Muscle layer of colon (tissue), 2 donors: ENCODE data around the gene MTHFD1L.

ENCODE experiments used
- H3K27ac ChIP-seq: one replicate; pipeline ENCODE4 v1.7.0; 2013; ENCODE audit warnings: low read depth, mild to moderate bottlenecking, low read length, moderate library complexity
- H3K27me3 ChIP-seq, 2 donors: one replicate each; pipeline ENCODE4 v1.7.0; 2013; ENCODE audit warnings: low read length in 2 of 2, mild to moderate bottlenecking in 2 of 2; ENCODE audit not compliant: insufficient read depth in 2 of 2, control insufficient read depth in 1 of 2
- H3K36me3 ChIP-seq: one replicate; pipeline ENCODE4 v1.7.0; 2013; ENCODE audit warnings: mild to moderate bottlenecking, low read length; ENCODE audit not compliant: insufficient read depth
- H3K4me1 ChIP-seq: one replicate; pipeline ENCODE4 v1.7.0; 2013; ENCODE audit warnings: mild to moderate bottlenecking, low read length; ENCODE audit not compliant: insufficient read depth
- H3K4me3 ChIP-seq, 2 donors: one replicate each; pipeline ENCODE4 v1.7.0; 2013; ENCODE audit warnings: low read length in 2 of 2, low read depth in 1 of 2, mild to moderate bottlenecking in 1 of 2, moderate library complexity in 1 of 2
- H3K9ac ChIP-seq: one replicate; pipeline ENCODE4 v1.7.0; 2013; ENCODE audit warnings: low read length
- H3K9me3 ChIP-seq: one replicate; pipeline ENCODE4 v1.7.0; 2013; ENCODE audit warnings: mild to moderate bottlenecking, low read length
- donor health status: abdominal sarcoma.
- donor health status: Adenocarcinoma of cecum.

The MTHFD1L gene

DNA sequence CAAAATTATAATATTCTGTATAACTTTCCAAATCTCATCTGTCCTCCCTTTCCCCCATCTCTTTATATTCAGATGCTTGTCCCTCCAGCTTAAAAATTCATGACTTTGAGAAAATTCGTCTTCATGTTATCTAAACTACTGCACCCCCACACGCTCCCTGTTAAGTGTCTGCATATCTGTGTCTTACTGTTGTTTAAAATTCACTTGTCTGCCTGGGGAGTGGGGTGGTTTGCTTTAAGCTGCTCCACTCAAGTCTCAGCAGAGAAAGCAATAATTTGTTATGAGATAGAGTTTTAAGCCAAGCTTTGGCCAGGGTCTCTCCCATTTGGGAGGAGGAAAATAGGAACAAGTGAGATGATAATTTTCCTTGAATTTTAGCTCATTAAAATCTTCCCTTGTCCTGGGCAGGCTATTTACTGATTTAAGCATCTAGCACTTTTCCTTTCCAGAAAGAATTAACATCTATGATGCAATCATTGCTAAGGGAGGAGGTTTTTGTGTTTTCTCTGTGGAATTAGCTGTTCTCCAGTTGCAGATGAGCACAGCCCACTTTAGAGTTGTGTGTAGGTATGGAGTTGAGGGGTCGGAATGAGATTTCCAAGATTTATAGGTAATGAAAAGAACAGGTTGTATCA lies 36.8 kb downstream of the MTHFD1L start:
- Histone ChIP-seq H3K4me1 (peaks cover 23% of the 10 kb centered on the region), H3K36me3 (no peaks in the 10 kb centered on the region), H3K27me3 (no peaks in the 10 kb centered on the region), H3K9ac (no peak overlapping the region), H3K9me3 (no peaks in the 10 kb centered on the region), H3K4me3 (no peak overlapping the region), H3K27ac (no peak overlapping the region)

DNA sequence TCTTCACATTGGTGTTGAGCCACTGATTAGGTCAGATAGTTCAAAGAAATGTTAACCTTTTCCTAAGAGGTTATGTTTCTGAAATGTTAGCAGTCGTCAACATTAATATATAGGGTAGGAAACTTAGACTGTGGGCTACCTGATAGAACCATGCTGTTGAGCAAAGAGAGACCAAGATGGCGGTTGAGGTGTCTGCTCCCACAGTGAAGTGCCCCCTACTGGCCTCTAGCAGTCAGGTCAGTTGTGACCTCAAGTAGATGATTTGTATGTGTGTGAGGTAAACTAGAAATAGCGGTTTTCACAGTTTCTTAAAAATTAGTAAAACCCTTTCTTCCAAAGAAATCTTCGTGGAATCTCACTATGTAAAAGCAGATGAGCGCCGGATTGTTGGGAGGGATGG lies 40.3 kb downstream of the MTHFD1L start:
- Histone ChIP-seq H3K9me3 (no peaks in the 10 kb centered on the region), H3K4me3 (no peak overlapping the region)

DNA sequence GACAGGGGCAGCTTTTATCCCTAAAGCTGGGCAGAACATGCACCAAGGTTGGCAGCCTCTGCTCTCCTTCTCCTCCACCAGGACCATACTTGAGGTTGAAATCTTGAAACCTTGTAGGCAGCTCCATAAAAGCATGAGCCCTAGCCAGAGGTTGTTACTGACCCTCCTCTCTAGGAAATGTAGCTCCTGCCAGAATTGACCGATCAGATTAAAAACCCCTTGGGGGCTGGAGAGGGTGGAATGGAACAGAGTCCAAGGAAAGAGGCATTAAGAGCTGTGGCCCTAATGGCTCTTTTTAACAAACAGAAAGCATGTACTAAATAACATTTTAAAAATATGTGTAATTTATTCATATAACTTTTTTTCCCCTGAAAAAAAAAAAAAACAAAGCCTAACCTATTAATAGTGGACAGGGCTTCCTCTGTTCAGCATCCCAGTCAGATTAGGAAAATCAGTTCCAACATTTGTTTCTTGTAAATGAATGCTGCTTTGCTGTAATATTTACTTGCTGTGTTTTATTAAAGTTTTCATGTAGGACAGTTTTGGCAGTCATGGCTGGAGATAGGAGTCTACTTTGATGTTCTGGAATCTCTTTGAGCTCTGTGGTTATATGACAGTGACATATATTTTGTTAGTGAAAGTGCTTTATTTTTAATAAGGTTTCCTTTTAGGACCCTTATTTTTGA lies 41.3 kb downstream of the MTHFD1L start:
- Histone ChIP-seq H3K9ac (no peak overlapping the region), H3K4me1 (peaks cover 22% of the 10 kb centered on the region), H3K27ac (no peak overlapping the region), H3K9me3 (no peaks in the 10 kb centered on the region), H3K4me3 (no peak overlapping the region), H3K36me3 (no peaks in the 10 kb centered on the region), H3K27me3 (no peaks in the 10 kb centered on the region)

More for the DNA sequence above, 40.3 kb downstream of the MTHFD1L start:
- no peak overlapping the region for H3K9ac ChIP-seq
- no peaks in the 10 kb centered on the region for H3K27me3 ChIP-seq
- peaks cover 22% of the 10 kb centered on the region for H3K4me1 ChIP-seq
- no peaks in the 10 kb centered on the region for H3K36me3 ChIP-seq
- no peak overlapping the region for H3K27ac ChIP-seq

DNA sequence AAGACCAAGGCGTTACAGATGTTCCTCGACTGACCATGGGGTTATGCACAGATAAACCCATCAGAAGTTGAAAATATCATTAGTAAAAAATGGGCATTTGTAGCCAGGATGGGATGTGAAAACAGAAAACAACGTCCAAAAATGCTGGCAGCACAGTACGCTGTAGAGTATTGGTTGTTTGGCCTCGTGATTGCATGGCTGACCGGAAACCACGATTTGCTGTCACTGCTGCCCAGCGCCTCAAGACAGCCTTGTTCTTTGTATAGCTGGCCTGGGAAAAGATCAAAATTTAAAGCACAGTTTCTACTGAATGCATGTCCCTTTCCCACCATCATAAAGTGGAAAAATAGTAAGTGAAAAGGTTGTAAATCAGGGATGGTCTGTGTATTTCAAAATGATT lies 41.9 kb downstream of the MTHFD1L start:
- Histone ChIP-seq H3K9ac (no peak overlapping the region), H3K4me1 (peaks cover 18% of the 10 kb centered on the region), H3K36me3 (no peaks in the 10 kb centered on the region), H3K27me3 (no peaks in the 10 kb centered on the region), H3K27ac (no peak overlapping the region), H3K9me3 (no peaks in the 10 kb centered on the region), H3K4me3 (no peak overlapping the region)

DNA sequence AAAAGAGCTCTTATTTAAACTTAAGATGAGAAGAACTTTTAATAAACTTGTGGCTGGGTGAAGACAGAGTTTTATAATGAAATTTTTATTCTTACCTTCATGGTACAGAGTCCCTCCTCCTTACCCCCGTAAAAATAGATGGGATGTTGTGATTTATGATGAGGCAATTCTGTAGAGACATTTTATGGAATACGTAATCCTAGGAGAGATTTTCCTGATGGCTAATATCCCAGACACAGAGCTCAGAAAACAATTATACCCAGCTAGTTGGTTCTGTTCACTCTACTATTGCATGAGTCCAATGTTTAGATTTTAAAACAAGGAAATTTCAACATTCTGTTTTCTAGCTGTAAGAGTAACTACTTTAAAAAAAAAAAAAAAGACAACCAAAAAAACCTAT lies 43.4 kb downstream of the MTHFD1L start:
- no peaks in the 10 kb centered on the region for H3K27me3 ChIP-seq
- H3K4me1 ChIP-seq, result peaks cover 15% of the 10 kb centered on the region
- no peak overlapping the region for H3K9ac ChIP-seq
- H3K36me3 ChIP-seq, result no peaks in the 10 kb centered on the region
- no peak overlapping the region for H3K27ac ChIP-seq
- H3K9me3 ChIP-seq, result no peaks in the 10 kb centered on the region
- no peak overlapping the region for H3K4me3 ChIP-seq

DNA sequence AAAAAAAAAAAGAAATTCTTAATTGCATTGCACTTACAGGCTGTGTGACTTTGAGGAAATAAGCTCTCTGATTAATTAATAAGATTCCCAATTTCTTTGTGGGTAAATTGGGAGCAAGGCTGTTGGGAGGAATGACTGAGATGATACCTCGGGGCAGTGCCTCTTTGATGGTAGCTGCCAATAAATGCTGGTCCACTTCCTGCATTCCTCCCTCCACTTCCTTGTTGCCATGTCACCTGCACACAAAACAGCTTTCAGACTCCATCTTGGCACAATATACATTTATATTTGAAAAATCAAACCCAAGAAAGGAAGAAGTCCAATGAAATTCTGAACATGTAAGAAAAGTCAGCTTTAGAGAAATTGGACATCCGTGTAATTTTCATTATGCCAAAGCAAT lies 45.1 kb downstream of the MTHFD1L start:
- no peaks in the 10 kb centered on the region for H3K27me3 ChIP-seq
- H3K4me1 ChIP-seq, result peaks cover 15% of the 10 kb centered on the region
- no peak overlapping the region for H3K9ac ChIP-seq
- no peak overlapping the region for H3K27ac ChIP-seq
- H3K4me3 ChIP-seq, result no peak overlapping the region
- H3K9me3 ChIP-seq, result no peaks in the 10 kb centered on the region
- H3K36me3 ChIP-seq, result no peaks in the 10 kb centered on the region

DNA sequence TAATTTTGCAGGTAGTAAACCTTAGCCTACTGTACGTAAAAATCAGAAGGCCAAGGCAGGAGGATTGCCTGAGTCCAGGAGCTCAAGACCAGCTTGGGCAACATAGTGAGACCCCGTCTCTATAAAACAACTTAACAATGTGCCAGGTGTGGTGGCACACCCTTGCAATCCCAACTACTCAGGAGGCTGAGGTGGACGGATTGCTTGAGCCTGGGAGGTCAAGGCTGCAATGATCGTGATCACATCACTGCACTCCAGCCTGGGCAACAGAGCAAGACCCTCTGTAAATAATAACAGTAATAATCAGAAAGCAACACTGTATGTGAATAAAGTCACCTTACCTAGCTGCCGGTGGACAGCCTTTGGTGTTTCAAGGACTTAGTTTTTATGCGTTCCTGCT lies 48.9 kb downstream of the MTHFD1L start:
- Histone ChIP-seq H3K9ac (no peak overlapping the region), H3K4me3 (no peak overlapping the region), H3K27ac (no peak overlapping the region), H3K36me3 (no peaks in the 10 kb centered on the region), H3K9me3 (no peaks in the 10 kb centered on the region), H3K27me3 (no peaks in the 10 kb centered on the region), H3K4me1 (no peaks in the 10 kb centered on the region)

DNA sequence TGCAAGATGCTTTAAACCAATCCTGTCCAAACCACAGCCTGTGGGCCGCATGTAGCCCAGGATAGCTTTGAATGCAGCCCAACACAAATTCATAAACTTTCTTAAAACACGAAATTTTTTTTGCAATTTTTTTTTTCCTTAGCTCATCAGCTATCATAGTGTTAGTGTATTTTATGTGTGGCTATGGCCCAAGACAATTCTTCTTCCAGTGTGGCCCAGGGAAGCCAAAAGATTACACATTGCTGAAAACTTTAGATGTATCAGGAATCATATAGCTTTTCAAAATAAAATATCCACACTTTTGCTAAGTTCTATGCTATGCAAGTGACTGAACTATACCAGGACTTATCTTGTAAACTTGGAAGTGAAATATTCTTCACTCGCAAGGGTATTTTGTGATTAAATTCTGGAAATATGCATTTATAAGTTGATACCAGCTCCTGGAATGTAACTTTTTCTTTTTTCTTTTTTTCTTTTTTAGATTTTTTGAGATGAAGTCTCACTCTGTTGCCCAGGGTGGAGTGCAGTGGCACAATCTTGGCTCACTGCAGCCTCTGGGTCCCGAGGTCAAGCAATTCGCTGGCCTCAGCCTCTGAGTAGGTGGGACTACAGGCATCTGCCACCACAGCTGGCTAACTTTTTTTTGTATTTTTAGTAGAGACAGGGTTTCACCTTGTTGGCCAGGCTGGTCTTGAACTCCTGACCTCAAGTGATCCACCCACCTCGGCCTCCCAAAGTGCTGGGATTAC lies 49.8 kb downstream of the MTHFD1L start:
- Histone ChIP-seq H3K9me3 (no peaks in the 10 kb centered on the region), H3K27ac (no peak overlapping the region), H3K4me1 (no peaks in the 10 kb centered on the region), H3K36me3 (no peaks in the 10 kb centered on the region), H3K4me3 (no peak overlapping the region), H3K9ac (no peak overlapping the region), H3K27me3 (no peaks in the 10 kb centered on the region)

DNA sequence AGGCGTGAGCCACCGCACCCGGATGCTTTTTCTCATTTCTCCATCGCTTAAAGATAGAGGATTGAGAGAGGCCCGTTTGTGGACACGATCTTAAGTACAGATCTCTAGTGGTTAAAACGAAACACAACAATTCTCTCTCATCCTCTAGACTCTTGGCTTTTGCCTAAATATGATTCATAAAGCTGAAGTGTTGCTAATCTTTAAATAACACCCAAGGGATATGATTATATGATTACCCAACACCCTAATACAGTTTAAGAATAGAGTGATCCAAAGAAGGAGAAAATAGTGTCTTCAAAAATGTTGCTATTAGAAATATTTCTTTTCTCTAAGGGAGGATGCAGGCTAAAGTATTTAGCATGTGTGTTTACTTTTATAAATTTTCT lies 50.4 kb downstream of the MTHFD1L start:
- Histone ChIP-seq H3K27ac (no peak overlapping the region), H3K27me3 (no peaks in the 10 kb centered on the region), H3K36me3 (no peaks in the 10 kb centered on the region), H3K4me3 (no peak overlapping the region), H3K4me1 (no peaks in the 10 kb centered on the region), H3K9me3 (no peaks in the 10 kb centered on the region), H3K9ac (no peak overlapping the region)

DNA sequence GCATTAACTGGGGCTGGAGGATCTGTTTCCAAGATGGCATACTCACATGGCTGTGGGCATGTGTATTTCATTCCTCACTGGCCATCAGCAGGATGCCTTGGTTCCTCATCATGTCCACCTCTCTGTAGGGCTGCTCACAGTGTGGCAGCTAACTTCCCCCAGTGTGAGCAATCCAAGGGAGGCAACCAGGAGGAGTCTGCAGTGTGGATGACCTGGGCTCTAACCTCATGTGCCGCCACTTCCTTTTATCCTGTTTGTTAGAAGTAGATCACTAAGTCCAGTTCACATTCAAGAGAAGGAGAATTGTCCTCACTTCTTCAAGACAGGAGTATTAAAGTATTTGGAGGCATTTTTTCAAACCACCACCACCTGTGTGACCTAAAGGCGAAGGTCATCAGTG lies 54.4 kb downstream of the MTHFD1L start:
- no peak overlapping the region for H3K27ac ChIP-seq
- no peaks in the 10 kb centered on the region for H3K9me3 ChIP-seq
- H3K4me3 ChIP-seq, result no peak overlapping the region
- H3K36me3 ChIP-seq, result no peaks in the 10 kb centered on the region
- no peaks in the 10 kb centered on the region for H3K4me1 ChIP-seq
- H3K9ac ChIP-seq, result no peak overlapping the region
- no peaks in the 10 kb centered on the region for H3K27me3 ChIP-seq

DNA sequence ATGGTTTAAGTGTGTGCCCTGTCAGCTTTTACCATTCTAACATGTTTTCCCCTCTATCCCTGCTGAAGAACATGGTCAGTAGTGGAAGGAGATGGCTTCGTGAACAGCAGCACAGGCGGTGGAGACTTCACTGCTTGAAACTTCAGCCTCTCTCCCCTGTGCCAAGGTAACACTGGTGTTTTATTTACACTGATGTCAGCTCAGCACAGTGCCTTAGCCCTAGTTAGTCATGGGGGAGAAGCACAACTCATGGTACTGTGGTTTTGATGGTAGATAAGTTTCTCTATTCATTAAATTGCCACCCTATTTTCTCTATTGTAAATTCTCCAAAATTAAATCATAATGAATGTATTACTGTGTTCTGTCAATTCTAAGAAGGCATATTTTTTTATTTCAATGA lies 56.6 kb downstream of the MTHFD1L start:
- no peaks in the 10 kb centered on the region for H3K27me3 ChIP-seq
- no peak overlapping the region for H3K9ac ChIP-seq
- H3K4me1 ChIP-seq, result no peaks in the 10 kb centered on the region
- H3K4me3 ChIP-seq, result no peak overlapping the region
- no peaks in the 10 kb centered on the region for H3K9me3 ChIP-seq
- H3K36me3 ChIP-seq, result no peaks in the 10 kb centered on the region
- H3K27ac ChIP-seq, result no peak overlapping the region
